ENCODE results near the gene TRIP13.

GRCh38 chr5:962386-962785 is 69.7 kb downstream of the TRIP13 start:
- TF ChIP-seq CTCF (IDR thresholded peaks at IDR 0.05; ENCODE audit: poor library complexity) (no peak), EZH2 (IDR thresholded peaks at IDR 0.05; ENCODE audit: borderline replicate concordance) (no peak)
